DND-41 (cell line): ENCODE data around the gene NPVF.

Source experiments
- ATAC-seq: fragments of 200-7000 bp; cut with Tn5 transposase; 3 replicates; pipeline ENCODE4 v1.9.1; 2021; ENCODE audit warnings: low read depth; ENCODE audit not compliant: insufficient read depth
- DNase-seq: peaks from one replicate; pipeline ENCODE4 v3.0.0-alpha.2; 2020
- H2AFZ ChIP-seq: 2 replicates; pipeline ENCODE4 v1.6.0; 2012; ENCODE audit warnings: low read depth, low read length
- H3K27ac ChIP-seq: 2 replicates; pipeline ENCODE4 v1.5.1; 2012; ENCODE audit warnings: low read length, inconsistent platforms
- H3K27me3 ChIP-seq: fragments of 200-600 bp; sonication (generic); 2 replicates; pipeline ENCODE4 v1.6.0; 2012; ENCODE audit warnings: low read length, mild to moderate bottlenecking, inconsistent platforms; ENCODE audit not compliant: insufficient read depth, poor library complexity
- H3K36me3 ChIP-seq: 2 replicates; pipeline ENCODE4 v1.5.1; 2012; ENCODE audit warnings: low read length, inconsistent platforms; ENCODE audit not compliant: insufficient read depth
- H3K4me1 ChIP-seq: 2 replicates; pipeline ENCODE4 v1.5.1; 2012; ENCODE audit warnings: mild to moderate bottlenecking, low read length; ENCODE audit not compliant: insufficient read depth
- H3K4me2 ChIP-seq: 2 replicates; pipeline ENCODE4 v1.6.0; 2012; ENCODE audit warnings: mild to moderate bottlenecking, moderate library complexity, low read length, inconsistent platforms; ENCODE audit not compliant: insufficient read depth
- H3K4me3 ChIP-seq, 2 experiments: fragments of 200-600 bp in 1 of 2; shearing (Covaris generic) in 1 of 2; 2 replicates each; pipeline ENCODE4 v1.5.1; 2012 to 2016; ENCODE audit warnings: inconsistent platforms in 2 of 2, low read length in 2 of 2, mild to moderate bottlenecking in 2 of 2, low read depth in 1 of 2, moderate library complexity in 1 of 2
- H3K79me2 ChIP-seq: 2 replicates; pipeline ENCODE4 v1.6.0; 2012; ENCODE audit warnings: low read length, inconsistent platforms; ENCODE audit not compliant: insufficient read depth
- H3K9ac ChIP-seq: 2 replicates; pipeline ENCODE4 v1.6.0; 2012; ENCODE audit warnings: low read depth, mild to moderate bottlenecking, inconsistent platforms, low read length, moderate library complexity
- H3K9me3 ChIP-seq: 2 replicates; pipeline ENCODE4 v1.5.1; 2012; ENCODE audit warnings: low read length, moderate library complexity, mild to moderate bottlenecking, inconsistent platforms; ENCODE audit not compliant: insufficient read depth, severe bottlenecking
- H4K20me1 ChIP-seq: 2 replicates; pipeline ENCODE4 v1.6.0; 2012; ENCODE audit warnings: low read length; ENCODE audit not compliant: insufficient read depth
- EZH2 ChIP-seq: IDR thresholded peaks from 3 replicates; pipeline ENCODE4 v1.6.1; 2012; ENCODE audit warnings: borderline replicate concordance, low read depth, mild to moderate bottlenecking, moderate library complexity, low read length, inconsistent platforms; ENCODE audit not compliant: severe bottlenecking
- TF ChIP-seq, protein P1 (sequence below): IDR thresholded peaks from 2 replicates; pipeline ENCODE4 v1.5.1; 2012; ENCODE audit warnings: borderline replicate concordance, low read length, moderate library complexity, mild to moderate bottlenecking; ENCODE audit not compliant: poor library complexity, severe bottlenecking; ENCODE audit errors: extremely low read depth

NPVF gene

DNA sequence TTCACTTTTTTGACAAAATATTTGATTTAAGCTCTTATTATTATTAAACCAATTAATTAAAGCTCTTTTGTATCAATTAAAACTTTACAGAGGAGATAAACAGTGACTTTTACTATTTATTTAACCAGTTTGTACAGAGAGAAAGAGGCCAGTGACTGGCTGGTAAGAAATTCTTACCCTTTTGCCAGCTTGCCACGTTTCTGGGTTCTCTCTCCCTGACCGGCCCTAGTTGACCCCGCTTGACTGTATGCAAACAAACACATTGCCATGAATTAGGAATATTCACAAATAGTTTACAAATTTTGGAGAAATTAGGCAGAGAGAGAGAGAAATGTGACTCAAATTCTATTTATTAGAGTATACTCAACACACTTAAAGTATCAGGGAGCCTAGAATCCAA lies 36.2 kb downstream of the NPVF start:
- Histone ChIP-seq H2AFZ (no peak overlapping the region), H3K27ac (no peak overlapping the region), H3K9me3 (no peaks in the 10 kb centered on the region), H3K4me1 (no peaks in the 10 kb centered on the region), H3K27me3 (peaks cover 16% of the 10 kb centered on the region), H3K4me3 (no peak overlapping the region), H3K36me3 (no peaks in the 10 kb centered on the region), H3K4me2 (no peak overlapping the region), H4K20me1 (no peaks in the 10 kb centered on the region), H3K79me2 (no peaks in the 10 kb centered on the region), H3K9ac (no peak overlapping the region)
- no peak for ATAC-seq
- TF ChIP-seq, protein P1, sequence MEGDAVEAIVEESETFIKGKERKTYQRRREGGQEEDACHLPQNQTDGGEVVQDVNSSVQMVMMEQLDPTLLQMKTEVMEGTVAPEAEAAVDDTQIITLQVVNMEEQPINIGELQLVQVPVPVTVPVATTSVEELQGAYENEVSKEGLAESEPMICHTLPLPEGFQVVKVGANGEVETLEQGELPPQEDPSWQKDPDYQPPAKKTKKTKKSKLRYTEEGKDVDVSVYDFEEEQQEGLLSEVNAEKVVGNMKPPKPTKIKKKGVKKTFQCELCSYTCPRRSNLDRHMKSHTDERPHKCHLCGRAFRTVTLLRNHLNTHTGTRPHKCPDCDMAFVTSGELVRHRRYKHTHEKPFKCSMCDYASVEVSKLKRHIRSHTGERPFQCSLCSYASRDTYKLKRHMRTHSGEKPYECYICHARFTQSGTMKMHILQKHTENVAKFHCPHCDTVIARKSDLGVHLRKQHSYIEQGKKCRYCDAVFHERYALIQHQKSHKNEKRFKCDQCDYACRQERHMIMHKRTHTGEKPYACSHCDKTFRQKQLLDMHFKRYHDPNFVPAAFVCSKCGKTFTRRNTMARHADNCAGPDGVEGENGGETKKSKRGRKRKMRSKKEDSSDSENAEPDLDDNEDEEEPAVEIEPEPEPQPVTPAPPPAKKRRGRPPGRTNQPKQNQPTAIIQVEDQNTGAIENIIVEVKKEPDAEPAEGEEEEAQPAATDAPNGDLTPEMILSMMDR = no peak
- no peak for TF ChIP-seq EZH2
- DNase-seq = no peak

DNA sequence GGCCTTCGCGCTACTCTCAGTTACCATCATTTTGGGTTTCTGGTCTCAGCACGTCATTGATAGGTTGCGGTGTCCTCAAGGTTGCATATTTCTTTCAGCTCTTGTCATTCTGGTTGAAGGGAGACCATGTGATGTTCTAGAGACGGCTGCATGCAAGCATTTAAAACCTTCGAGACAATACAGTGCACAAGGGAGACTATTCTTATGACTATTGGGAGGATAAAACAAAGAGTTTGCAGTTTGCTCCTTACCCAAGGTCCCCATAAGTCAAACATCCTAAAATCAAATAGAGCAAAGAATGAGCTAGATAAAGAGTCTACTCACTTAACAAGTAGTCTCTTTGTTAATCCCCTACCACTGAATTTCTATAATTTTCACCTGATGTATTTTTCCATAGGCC lies 39.1 kb downstream of the NPVF start:
- TF ChIP-seq, protein P1 = no peak
- TF ChIP-seq EZH2 = no peak
- no peak overlapping the region for H3K4me2 ChIP-seq
- H3K79me2 ChIP-seq = no peaks in the 10 kb centered on the region
- H3K36me3 ChIP-seq = no peaks in the 10 kb centered on the region
- H3K4me1 ChIP-seq = no peaks in the 10 kb centered on the region
- no peak overlapping the region for H3K4me3 ChIP-seq
- H3K27me3 ChIP-seq = peaks cover 3% of the 10 kb centered on the region
- ATAC-seq (no peak), DNase-seq (no peak)
- H4K20me1 ChIP-seq = no peaks in the 10 kb centered on the region
- H2AFZ ChIP-seq = no peak overlapping the region
- no peak overlapping the region for H3K9ac ChIP-seq
- no peaks in the 10 kb centered on the region for H3K9me3 ChIP-seq
- no peak overlapping the region for H3K27ac ChIP-seq

DNA sequence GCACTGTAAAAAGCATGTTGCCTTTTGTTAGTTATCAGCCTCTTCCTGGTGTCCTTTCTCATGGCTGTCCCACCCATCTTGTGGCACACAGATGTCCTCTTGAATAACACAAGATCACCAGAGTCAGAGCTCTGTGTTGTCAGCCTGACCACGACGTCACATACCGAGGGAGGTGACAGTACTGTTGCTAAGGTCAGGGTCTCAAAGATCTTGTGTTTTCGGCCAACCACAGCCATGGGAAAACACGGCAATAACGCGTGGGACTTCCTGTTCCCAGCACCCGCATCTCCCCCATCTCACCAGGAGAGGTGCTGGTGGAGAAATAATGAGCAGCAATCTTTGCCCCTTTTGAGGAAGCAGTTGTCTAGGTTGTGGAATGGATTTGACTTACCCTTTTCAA lies 40.4 kb downstream of the NPVF start:
- H2AFZ ChIP-seq = no peak overlapping the region
- H3K9ac ChIP-seq = no peak overlapping the region
- no peaks in the 10 kb centered on the region for H4K20me1 ChIP-seq
- no peaks in the 10 kb centered on the region for H3K79me2 ChIP-seq
- no peak; the same call in 2 of the 3 replicates for ATAC-seq
- no peak for DNase-seq
- H3K4me3 ChIP-seq = no peak overlapping the region
- H3K27me3 ChIP-seq = no peaks in the 10 kb centered on the region
- no peaks in the 10 kb centered on the region for H3K36me3 ChIP-seq
- TF ChIP-seq, protein P1 = no peak
- TF ChIP-seq EZH2 = no peak
- H3K27ac ChIP-seq = no peak overlapping the region
- H3K9me3 ChIP-seq = no peaks in the 10 kb centered on the region
- no peaks in the 10 kb centered on the region for H3K4me1 ChIP-seq
- H3K4me2 ChIP-seq = no peak overlapping the region

DNA sequence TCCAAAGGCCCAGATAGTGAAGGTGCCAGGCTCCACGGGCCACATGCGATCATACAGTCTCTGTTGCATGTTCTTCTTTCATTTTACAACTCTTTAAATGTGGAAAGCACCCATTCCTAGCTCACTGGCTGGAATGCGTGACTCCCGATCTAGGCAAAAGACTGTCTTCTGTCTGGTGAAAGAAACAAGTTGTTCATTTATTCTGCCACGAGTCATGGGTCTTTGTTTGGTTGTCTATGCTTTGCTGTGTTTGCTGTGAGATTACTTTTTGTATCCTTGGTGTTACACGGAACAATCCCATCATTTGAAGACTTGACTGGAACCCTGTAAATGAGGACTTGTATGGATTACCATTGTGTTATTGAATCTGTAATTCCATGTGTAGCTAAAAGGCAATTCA lies 41.9 kb downstream of the NPVF start:
- no peak for ATAC-seq

More for the DNA sequence above, 41.9 kb downstream of the NPVF start:
- H3K4me2 ChIP-seq = no peak overlapping the region
- H3K4me3 ChIP-seq = no peak overlapping the region
- no peaks in the 10 kb centered on the region for H3K27me3 ChIP-seq
- TF ChIP-seq, protein P1 = no peak
- TF ChIP-seq EZH2 = no peak
- no peaks in the 10 kb centered on the region for H4K20me1 ChIP-seq
- H3K4me1 ChIP-seq = no peaks in the 10 kb centered on the region
- no peak overlapping the region for H3K27ac ChIP-seq
- no peak for DNase-seq
- H2AFZ ChIP-seq = no peak overlapping the region
- no peaks in the 10 kb centered on the region for H3K9me3 ChIP-seq
- no peaks in the 10 kb centered on the region for H3K79me2 ChIP-seq
- H3K9ac ChIP-seq = no peak overlapping the region
- no peaks in the 10 kb centered on the region for H3K36me3 ChIP-seq
